ENCODE data around the gene USP44.

USP44 gene

DNA sequence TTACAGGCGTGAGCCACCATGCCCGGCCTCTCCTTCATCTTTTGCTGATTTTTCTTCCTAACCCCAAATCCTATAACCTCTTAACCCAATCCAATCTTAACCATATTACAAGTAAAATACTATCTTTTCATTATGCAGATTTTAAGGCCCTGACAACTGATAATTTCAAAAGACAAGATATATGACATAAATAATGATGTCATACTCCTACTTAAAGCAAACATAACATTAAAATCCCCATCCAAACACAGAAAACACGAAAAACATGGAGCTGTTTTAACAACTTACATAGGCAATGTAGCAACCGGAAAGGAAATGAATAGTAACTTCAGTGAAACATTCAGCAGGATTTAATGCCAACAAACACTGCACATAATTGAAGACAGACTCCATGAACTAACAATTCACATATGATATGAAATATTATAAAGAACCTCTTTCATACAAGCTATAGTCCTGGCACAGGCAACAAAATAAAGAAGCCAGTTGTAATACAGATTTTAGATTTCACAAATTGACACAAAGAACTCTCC, 21.5 kb downstream of the USP44 start:
- Histone ChIP-seq H2AFZ (ENCODE audit: low read depth, low read length) (no peak overlapping the region), H3K4me1 (ENCODE audit: low read length) (peaks cover 11% of the 10 kb centered on the region), H4K20me1 (ENCODE audit: insufficient read depth, low read length) (no peaks in the 10 kb centered on the region), H3K9me3 (ENCODE audit: insufficient read depth, low read length) (no peaks in the 10 kb centered on the region), H3K4me3 (ENCODE audit: low read length) (no peak overlapping the region), H3K36me3 (replicated peaks; ENCODE audit: low read depth, low read length) (no peaks in the 10 kb centered on the region), H3K9ac (ENCODE audit: low read length) (no peak overlapping the region), H3K27me3 (ENCODE audit: low read depth, low read length) (peaks cover 19% of the 10 kb centered on the region), H3K4me2 (ENCODE audit: low read length) (no peak overlapping the region), H3K27ac (ENCODE audit: low read length) (no peak overlapping the region), H3K79me2 (ENCODE audit: low read length) (no peaks in the 10 kb centered on the region)
- TF ChIP-seq EZH2phosphoT487 (IDR thresholded peaks at IDR 0.05; ENCODE audit: low read depth) (no peak), CTCF (IDR thresholded peaks at IDR 0.05; ENCODE audit: low read depth, low read length) (no peak)

- Histone ChIP-seq H2AFZ (ENCODE audit: low read depth, low read length) (no peak overlapping the region), H3K9ac (ENCODE audit: low read length) (no peak overlapping the region), H3K4me2 (ENCODE audit: low read length) (peak overlapping the region; percentile 11; the same call in 1 of the 2 replicates), H3K79me2 (ENCODE audit: low read length) (no peaks in the 10 kb centered on the region), H3K36me3 (replicated peaks; ENCODE audit: low read depth, low read length) (no peaks in the 10 kb centered on the region), H3K27me3 (ENCODE audit: low read depth, low read length) (peaks cover 16% of the 10 kb centered on the region), H3K4me1 (ENCODE audit: low read length) (peaks cover 11% of the 10 kb centered on the region), H3K4me3 (ENCODE audit: low read length) (no peak overlapping the region), H4K20me1 (ENCODE audit: insufficient read depth, low read length) (no peaks in the 10 kb centered on the region), H3K27ac (ENCODE audit: low read length) (no peak overlapping the region), H3K9me3 (ENCODE audit: insufficient read depth, low read length) (no peaks in the 10 kb centered on the region)
- TF ChIP-seq EZH2phosphoT487 (IDR thresholded peaks at IDR 0.05; ENCODE audit: low read depth) (no peak), CTCF (IDR thresholded peaks at IDR 0.05; ENCODE audit: low read depth, low read length) (no peak)
These were observed 22.8 kb downstream of the USP44 start for GRCh38 chr12:95528431-95528830.

- Histone ChIP-seq H3K4me1 (ENCODE audit: low read length) (no peaks in the 10 kb centered on the region), H3K4me2 (ENCODE audit: low read length) (no peak overlapping the region), H4K20me1 (ENCODE audit: insufficient read depth, low read length) (no peaks in the 10 kb centered on the region), H3K27ac (ENCODE audit: low read length) (no peak overlapping the region), H3K9ac (ENCODE audit: low read length) (no peak overlapping the region), H3K79me2 (ENCODE audit: low read length) (no peaks in the 10 kb centered on the region), H3K27me3 (ENCODE audit: low read depth, low read length) (no peaks in the 10 kb centered on the region), H3K4me3 (ENCODE audit: low read length) (no peak overlapping the region), H3K36me3 (replicated peaks; ENCODE audit: low read depth, low read length) (peaks cover 7% of the 10 kb centered on the region), H3K9me3 (ENCODE audit: insufficient read depth, low read length) (no peaks in the 10 kb centered on the region), H2AFZ (ENCODE audit: low read depth, low read length) (no peak overlapping the region)
- TF ChIP-seq EZH2phosphoT487 (IDR thresholded peaks at IDR 0.05; ENCODE audit: low read depth), result no peak
- TF ChIP-seq CTCF (IDR thresholded peaks at IDR 0.05; ENCODE audit: low read depth, low read length), result no peak
These were observed 28.6 kb downstream of the USP44 start for GRCh38 chr12:95522692-95523091.

DNA sequence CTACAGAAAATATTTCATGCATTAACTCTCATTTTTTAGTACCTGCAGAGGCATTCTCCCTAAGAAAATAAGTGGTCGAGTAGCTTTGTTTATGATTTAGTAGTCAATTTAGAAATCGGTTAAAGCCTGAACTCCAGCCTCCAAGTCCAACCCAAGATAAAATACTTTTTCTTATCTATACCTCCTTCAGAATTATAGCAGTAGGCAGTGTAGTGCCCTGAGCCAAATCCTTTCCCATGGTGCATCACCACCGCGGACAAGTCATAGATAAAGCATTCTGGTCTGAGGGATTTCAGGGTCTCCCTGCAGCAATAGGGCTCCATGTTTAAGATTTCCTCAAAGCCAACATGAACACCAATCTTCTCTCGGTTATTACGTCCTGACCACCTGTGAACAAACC, 30.5 kb downstream of the USP44 start:
- no peak overlapping the region for H3K4me2 ChIP-seq (ENCODE audit: low read length)
- H3K27me3 ChIP-seq (ENCODE audit: low read depth, low read length), result no peaks in the 10 kb centered on the region
- H3K27ac ChIP-seq (ENCODE audit: low read length), result no peak overlapping the region
- no peak overlapping the region for H2AFZ ChIP-seq (ENCODE audit: low read depth, low read length)
- no peak overlapping the region for H3K9ac ChIP-seq (ENCODE audit: low read length)
- H3K9me3 ChIP-seq (ENCODE audit: insufficient read depth, low read length), result no peaks in the 10 kb centered on the region
- TF ChIP-seq CTCF (IDR thresholded peaks at IDR 0.05; ENCODE audit: low read depth, low read length) (no peak), EZH2phosphoT487 (IDR thresholded peaks at IDR 0.05; ENCODE audit: low read depth) (no peak)
- H3K79me2 ChIP-seq (ENCODE audit: low read length), result no peaks in the 10 kb centered on the region
- H3K4me3 ChIP-seq (ENCODE audit: low read length), result no peak overlapping the region
- H3K4me1 ChIP-seq (ENCODE audit: low read length), result no peaks in the 10 kb centered on the region
- H3K36me3 ChIP-seq (replicated peaks; ENCODE audit: low read depth, low read length), result peaks cover 7% of the 10 kb centered on the region
- no peaks in the 10 kb centered on the region for H4K20me1 ChIP-seq (ENCODE audit: insufficient read depth, low read length)

Data from OCI-LY3 (cell line).